Urinary bladder (tissue), 4 donors: Measurements from ENCODE around the gene F11R. TPM values are rescaled to one million over a fixed set of nuclear protein-coding genes. Genes with fewer than 3 reads are reported as not detected.
"Not testable (repeated sequence)": the region's sequence is repeated elsewhere in the genome, so short reads cannot be mapped to it uniquely, and the experiment has no call there.

ENCODE experiments used
- DNase-seq: peaks from one replicate; pipeline ENCODE4 v3.0.0-alpha.2; 2015; ENCODE audit errors: extremely low spot score
- H3K27ac ChIP-seq: one replicate; pipeline ENCODE4 v1.5.1; 2013; ENCODE audit warnings: low read depth, mild to moderate bottlenecking, moderate library complexity
- H3K36me3 ChIP-seq: one replicate; pipeline ENCODE4 v1.6.1; 2013; ENCODE audit warnings: mild to moderate bottlenecking, moderate library complexity; ENCODE audit not compliant: insufficient read depth
- H3K4me1 ChIP-seq: one replicate; pipeline ENCODE4 v1.6.1; 2013; ENCODE audit warnings: mild to moderate bottlenecking, moderate library complexity; ENCODE audit not compliant: insufficient read depth
- H3K4me3 ChIP-seq: one replicate; pipeline ENCODE4 v1.5.1; 2013; ENCODE audit warnings: low read depth, low read length
- WGBS: extraction: QIAGEN DNeasy Blood & Tissue Kit; methylation state at CpG from one replicate; pipeline ENCODE4 v1.1.7; 2013; 5-methylcytosine and 5-hydroxymethylcytosine counted together
- polyA plus RNA-seq: library from polyadenylated mRNA; stranded (reverse); fragments of 200-250 nt; gene quantifications from one replicate; pipeline ENCODE4 v1.2.3, GENCODE V29; 2013
- total RNA-seq: library from RNA; depleted of rRNA; stranded (reverse); fragments of >200 nt; gene quantifications from one replicate; pipeline ENCODE4 v1.2.3, GENCODE V29; 2014
- donor health status: healthy with polysubstance abuse.
- donor health status: healthy.

The F11R gene
- total and polyA plus RNA-seq, 2 donors, result 23.4 to 35.2 TPM

DNA sequence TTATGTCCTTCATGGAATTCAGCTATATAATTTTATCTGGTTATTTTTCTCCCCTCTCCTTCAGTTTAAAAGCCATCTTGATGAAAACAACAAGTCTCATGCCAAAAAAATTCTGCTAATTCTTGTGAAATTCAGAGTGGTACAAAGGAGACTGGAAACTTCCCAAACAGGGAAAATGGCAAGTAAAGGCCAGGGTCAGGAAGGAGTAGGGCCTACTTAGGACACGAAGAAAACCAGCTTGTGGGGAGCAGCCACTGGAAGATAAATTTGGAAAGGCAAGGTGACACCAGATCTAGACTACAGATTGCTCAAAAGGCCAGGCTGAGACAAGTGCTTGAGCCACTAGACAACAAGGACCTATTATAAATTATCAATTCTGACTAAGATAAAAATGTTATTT, 11.5 kb upstream of the F11R start:
- no peak overlapping the region for H3K27ac ChIP-seq
- no peak for DNase-seq
- 72% methylated on average over 1 of the region's 1 CpG for WGBS
- no peak overlapping the region for H3K4me3 ChIP-seq
- no peaks in the 10 kb centered on the region for H3K36me3 ChIP-seq
- no peaks in the 10 kb centered on the region for H3K4me1 ChIP-seq

DNA sequence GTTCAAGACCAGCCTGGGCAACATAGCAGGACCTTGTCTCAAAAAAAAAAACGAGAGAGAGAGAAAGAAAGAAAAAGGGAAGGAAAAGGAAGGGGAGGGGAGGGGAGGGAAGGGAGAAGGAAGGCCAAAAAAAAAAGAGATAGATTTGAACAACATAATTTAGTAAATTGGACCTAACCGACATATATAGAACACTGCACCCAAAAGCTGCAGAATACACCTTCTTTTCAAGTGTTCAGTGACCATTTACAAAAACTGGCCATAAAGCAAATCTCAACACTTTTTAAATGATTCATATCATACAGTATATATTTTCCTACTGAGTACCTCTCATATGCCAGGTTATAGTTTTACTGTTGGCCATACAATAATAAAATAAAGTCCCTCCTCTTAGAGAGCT, 10.9 kb upstream of the F11R start:
- no peak overlapping the region for H3K4me3 ChIP-seq
- no peak overlapping the region for H3K27ac ChIP-seq
- H3K4me1 ChIP-seq, result no peaks in the 10 kb centered on the region
- 75% methylated on average over 2 of the region's 2 CpGs for WGBS
- no peak for DNase-seq
- no peaks in the 10 kb centered on the region for H3K36me3 ChIP-seq

DNA sequence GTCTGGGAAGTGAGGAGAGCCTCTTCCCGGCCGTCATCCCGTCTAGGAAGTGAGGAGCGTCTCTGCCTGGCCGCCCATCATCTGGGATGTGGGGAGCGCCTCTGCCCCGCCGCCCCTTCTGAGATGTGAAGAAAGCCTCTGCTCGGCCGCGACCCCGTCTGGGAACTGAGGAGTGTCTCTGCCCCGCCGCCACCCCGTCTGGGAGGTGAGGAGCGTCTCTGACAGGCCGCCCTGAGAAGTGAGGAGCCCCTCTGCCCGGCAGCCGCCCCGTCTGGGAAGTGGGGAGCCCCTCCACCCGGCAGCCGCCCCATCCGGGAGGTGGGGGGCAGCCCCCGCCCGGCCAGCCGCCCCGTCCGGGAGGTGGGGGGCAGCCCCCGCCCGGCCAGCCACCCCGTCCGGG, 8.5 kb upstream of the F11R start:
- 95% methylated on average over 32 of the region's 32 CpGs for WGBS
- not testable (repeated sequence) for H3K4me3 ChIP-seq

DNA sequence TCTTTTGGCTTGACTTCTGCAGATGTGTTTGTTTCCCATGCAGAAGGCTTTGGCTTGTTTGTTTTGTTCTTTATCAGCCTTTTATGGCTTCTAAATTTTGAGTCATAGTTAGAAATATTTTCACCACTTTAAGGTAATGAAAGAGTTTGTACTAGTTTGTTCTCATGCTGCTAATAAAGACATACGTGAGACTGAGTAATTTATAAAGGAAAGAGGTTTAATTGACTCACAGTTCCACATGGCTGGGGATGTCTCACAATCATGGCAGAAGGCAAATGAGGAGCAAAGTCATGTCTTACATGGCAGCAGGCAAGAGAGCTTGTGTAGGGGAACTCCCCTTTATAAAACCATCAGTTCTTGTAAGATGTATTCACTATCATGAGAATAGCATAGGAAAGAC, 6.0 kb upstream of the F11R start:
- WGBS, result 56% methylated on average over 1 of the region's 1 CpG
- DNase-seq, H3K36me3 ChIP-seq: not testable (repeated sequence)

More for the DNA sequence above, 8.5 kb upstream of the F11R start:
- H3K27ac ChIP-seq, H3K4me1 ChIP-seq, H3K36me3 ChIP-seq, DNase-seq: not testable (repeated sequence)

DNA sequence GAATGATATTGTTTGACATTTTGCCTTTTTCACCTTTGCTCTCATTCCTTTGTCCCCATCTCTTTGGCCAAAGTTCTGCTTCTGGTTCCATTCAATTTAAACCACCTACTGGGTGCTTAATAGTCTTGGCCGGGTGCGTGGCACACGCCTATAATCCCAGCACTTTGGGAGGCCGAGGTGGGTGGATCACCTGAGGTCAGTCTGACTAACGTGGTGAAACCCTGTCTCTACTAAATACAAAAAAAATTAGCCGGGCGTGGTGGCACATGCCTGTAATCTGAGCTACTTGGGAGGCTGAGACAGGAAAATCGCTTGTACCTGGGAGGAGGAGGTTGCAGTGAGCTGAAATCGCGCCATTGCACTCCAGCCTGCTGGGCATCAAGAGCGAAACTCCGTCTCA, 1.5 kb upstream of the F11R start:
- WGBS, result 87% methylated on average over 12 of the region's 12 CpGs
- not testable (repeated sequence) for DNase-seq, H3K4me1 ChIP-seq, H3K36me3 ChIP-seq, H3K4me3 ChIP-seq, H3K27ac ChIP-seq

More for the DNA sequence above, 6.0 kb upstream of the F11R start:
- H3K4me3 ChIP-seq, H3K4me1 ChIP-seq, H3K27ac ChIP-seq: not testable (repeated sequence)

DNA sequence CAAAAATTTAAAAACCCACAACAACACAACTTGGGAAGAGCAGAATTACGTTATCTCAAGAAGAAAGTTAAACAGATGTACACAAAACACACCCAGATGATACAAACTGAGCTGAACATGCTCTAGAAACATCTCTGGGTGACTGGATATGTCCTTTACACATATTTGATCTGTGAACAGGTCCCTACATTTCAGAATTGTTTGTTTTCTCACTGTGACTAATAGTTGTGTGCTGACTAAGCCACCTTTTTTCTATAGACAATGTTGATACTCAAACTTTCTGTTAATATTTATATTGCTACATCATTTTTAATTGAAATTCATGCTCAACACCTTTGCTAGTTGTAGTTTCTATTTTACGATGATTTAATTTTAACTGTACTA, 1.0 kb upstream of the F11R start:
- H3K4me3 ChIP-seq, result no peak overlapping the region
- DNase-seq, result no peak
- no peaks in the 10 kb centered on the region for H3K4me1 ChIP-seq
- no peaks in the 10 kb centered on the region for H3K36me3 ChIP-seq
- WGBS, result 72% methylated on average over 2 of the region's 2 CpGs
- peak overlapping the region; percentile 61 for H3K27ac ChIP-seq

DNA sequence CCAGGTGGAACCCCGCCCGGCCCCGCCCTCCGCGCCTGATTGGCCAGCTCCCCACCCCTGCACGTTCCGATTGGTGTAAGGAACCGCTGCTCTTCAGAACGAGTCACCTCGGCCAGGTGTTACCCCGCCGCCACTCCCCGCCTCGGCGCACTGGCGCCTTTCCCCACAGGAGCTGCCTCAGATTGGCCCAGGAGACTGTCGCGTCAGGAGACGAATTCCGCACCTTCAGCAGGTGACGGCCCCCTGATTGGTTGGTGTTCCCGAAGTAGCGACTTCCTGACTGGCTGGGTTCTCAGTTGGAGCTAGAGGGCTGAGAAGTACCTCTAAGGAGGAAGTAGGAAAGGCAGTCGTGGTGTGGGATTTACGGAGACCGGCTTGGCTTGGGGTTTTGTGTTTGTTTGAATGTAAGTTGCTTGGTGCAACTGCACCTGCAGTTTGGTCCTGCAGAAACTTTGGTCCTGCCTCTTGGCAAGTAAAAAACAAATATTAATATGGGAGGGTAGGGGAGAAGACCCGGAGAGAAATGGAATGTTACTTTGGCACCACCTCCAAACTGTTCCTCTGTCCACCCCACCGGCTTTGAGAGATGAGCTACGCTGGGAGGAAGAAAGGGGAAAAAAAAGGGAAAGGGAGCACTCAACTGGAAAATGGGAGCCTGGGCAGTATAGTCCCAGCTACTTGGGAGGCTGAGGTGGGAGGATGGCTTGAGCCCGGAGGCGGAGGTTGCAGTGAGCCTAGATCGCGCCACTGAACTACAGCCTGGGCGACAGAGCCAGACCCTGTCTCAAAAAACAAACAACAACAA, 415 bp upstream of the F11R start:
- H3K4me1 ChIP-seq, result no peaks in the 10 kb centered on the region
- H3K36me3 ChIP-seq, result no peaks in the 10 kb centered on the region
- H3K27ac ChIP-seq, result peak overlapping the region; percentile 61
- DNase-seq, result peak; percentile 83
- 14% methylated on average over 34 of the region's 34 CpGs for WGBS
- H3K4me3 ChIP-seq, result peak overlapping the region; percentile 39

DNA sequence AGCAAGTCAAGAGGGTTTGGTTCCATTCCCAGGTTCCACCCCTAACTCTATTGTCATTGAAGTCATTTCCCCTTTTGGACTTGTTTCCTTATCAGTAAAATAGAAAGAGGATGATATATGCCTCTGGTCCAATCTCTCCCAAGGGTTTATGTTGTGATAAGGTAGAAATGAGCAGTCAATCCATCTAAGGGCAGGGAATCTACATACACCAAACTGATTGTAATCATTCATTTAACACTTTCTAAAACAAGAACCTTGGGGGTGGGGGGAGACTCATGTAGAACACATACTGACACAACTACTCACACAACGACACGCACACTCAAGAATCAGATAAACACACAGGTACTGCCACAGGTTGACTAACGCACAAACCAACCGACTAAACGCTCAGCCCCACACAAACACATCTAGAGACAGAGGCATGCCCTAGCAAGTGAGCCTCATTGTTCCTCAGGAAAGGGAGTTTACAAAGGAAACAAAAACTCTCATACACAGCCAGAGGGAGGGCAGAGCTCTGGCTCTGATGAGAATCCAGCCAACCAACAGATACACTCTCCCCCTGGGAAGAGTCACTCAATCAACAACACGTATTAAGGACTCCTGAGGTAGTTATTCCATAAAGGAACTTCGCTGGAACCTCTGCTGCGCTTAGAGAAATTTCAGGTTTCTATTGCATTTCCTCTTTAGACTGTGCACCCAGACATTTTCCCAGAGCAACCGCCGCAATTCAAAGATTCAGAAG, 1.0 kb downstream of the F11R start:
- H3K36me3 ChIP-seq, result no peaks in the 10 kb centered on the region
- H3K4me1 ChIP-seq, result no peaks in the 10 kb centered on the region
- peak overlapping the region; percentile 65 for H3K27ac ChIP-seq
- peak overlapping the region; percentile 39 for H3K4me3 ChIP-seq
- peak; percentile 56 for DNase-seq
- WGBS, result 22% methylated on average over 10 of the region's 10 CpGs

DNA sequence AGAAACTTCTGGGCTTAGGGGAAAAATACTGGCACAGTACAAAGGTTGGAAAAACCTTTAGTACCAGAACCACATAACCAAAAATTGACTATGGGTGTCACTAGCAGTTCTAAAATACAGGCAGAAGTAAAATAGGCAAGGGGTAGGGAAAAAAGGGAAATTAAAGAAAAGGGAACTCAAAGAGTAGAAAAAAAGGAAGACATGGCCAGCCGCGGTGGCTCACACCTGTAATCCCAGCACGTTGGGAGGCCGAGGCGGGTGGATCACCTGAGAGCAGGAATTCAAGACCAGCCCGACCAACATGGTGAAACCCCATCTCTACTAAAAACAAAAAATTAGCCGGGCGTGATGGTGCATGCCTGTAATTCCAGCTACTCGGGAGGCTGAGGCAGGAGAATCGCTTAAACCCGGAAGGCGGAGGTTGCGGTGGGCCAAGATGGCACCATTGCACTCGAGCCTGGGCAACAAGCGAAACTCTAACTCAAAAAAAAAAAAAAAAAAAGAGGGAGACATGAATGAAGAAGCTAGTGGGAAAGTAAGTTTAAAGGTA, 1.8 kb downstream of the F11R start:
- not testable (repeated sequence) for H3K36me3 ChIP-seq, H3K4me3 ChIP-seq, DNase-seq, H3K27ac ChIP-seq, H3K4me1 ChIP-seq
- 84% methylated on average over 15 of the region's 15 CpGs for WGBS

DNA sequence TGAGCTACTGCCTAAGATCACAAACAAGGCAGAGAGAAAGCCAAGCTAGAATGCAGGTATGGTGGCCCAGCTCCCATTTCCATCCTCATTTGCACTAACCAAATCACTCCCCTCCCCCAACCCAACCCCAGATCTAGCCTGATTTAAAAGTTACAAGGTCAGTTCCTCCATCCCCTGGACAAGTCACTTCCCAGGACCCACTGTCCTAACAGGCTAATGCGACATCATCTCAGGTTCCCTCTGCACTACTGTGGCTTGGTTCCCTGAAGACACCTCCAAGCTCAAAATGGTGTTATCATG, 2.4 kb downstream of the F11R start:
- WGBS, result 92% methylated on average over 1 of the region's 1 CpG
- Histone ChIP-seq H3K4me1 (no peaks in the 10 kb centered on the region), H3K36me3 (no peaks in the 10 kb centered on the region), H3K4me3 (no peak overlapping the region), H3K27ac (no peak overlapping the region)
- DNase-seq, result no peak

DNA sequence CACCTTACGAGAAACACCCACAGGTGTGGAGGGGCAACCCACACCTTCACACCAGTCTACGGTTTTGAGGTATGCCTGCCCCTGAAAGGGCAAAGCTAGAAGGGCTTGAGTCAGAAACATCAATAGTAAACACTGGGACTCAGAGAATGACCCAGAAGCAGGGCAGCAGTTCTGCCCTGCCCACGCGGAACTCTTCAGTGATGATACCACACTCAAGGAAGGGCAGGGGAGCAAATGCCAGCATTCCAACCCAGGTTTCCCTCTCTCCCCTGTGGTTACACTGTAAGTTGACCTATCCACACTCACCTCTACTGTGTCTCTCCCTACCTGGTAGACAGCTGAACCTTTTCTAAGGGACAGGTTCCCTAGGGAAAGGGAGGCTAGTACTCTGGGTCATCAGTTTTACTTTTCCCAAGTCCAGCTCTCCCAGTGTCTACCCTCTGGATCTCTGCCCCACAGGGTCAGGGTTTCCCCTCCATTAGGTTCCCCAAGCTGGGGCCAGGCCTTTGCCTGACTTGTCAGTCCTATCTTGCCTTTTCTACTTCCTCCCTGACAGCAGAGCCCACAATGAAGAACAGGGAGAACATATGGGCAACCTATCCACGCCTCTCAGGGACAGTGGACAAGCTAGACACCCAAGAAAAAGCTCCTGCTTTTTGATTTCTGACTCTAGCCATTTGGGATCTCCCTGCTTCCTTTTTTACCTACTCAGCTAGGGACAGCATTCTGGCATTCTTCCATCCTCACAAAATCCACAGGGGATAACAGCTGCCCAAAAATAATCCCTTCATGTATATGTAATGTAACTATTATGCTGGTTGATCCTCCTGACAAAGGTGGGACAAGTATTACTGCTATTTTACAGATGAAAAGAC, 3.0 kb downstream of the F11R start:
- no peaks in the 10 kb centered on the region for H3K36me3 ChIP-seq
- DNase-seq, result no peak
- H3K4me3 ChIP-seq, result no peak overlapping the region
- H3K27ac ChIP-seq, result no peak overlapping the region
- H3K4me1 ChIP-seq, result no peaks in the 10 kb centered on the region
- WGBS, result 83% methylated on average over 5 of the region's 5 CpGs

DNA sequence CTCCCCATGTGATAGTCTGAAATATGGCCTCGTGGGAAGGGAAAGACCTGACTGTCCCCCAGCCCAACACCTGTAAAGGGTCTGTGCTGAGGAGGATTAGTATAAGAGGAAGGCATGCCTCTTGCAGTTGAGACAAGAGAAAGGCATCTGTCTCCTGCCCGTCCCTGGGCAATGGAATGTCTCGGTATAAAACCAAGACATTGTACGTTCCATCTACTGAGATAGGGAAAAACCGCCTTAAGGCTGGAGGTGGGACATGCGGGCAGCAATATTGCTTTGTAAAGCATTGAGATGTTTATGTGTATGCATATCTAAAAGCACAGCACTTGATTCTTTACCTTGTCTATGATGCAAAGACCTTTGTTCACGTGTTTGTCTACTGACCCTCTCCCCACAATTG, 3.8 kb downstream of the F11R start:
- peak overlapping the region; percentile 33 for H3K27ac ChIP-seq

DNA sequence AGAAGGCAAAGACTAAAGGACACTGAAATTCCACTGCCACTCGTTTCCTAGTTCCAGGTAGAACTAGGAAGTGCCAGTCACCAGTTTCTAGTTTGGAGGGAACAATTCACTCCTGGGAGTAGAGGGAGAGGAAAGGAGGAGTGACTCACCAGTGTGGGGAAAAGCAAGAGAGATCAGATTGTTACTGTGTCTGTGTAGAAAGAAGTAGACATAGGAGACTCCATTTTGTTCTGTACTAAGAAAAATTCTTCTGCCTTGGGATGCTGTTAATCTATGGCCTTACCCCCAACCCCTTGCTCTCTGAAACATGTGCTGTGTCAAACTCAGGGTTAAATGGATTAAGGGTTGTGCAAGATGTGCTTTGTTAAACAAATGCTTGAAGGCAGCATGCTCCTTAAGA, 4.3 kb downstream of the F11R start:
- not testable (repeated sequence) for H3K4me1 ChIP-seq, H3K27ac ChIP-seq, H3K36me3 ChIP-seq, DNase-seq, H3K4me3 ChIP-seq
- 52% methylated on average over 1 of the region's 1 CpG for WGBS

More for the DNA sequence above, 3.8 kb downstream of the F11R start:
- H3K4me1 ChIP-seq, DNase-seq, H3K4me3 ChIP-seq, H3K36me3 ChIP-seq: not testable (repeated sequence)
- 63% methylated on average over 6 of the region's 7 CpGs for WGBS
